Adrenal gland (tissue), 12 donors: ENCODE measurements around the gene KCNG4. TPM values are rescaled to one million over a fixed set of nuclear protein-coding genes. Genes with fewer than 3 reads are reported as not detected.

ENCODE experiments used
- DNase-seq, 7 donors: peaks; one replicate each; pipeline ENCODE4 v3.0.0-alpha.2; 2019 to 2020
- H3K27ac ChIP-seq, 5 donors: fragments of 200-600 bp; sonication (generic) in 4 of 5; 1 replicate in 3 of 5; 2 replicates in 2 of 5; pipeline versions ENCODE4 v1.5.1 to v1.8.0; 2016 to 2020; ENCODE audit warnings: mild to moderate bottlenecking in 1 of 5
- H3K27me3 ChIP-seq: fragments of 200-600 bp; 2 replicates; pipeline ENCODE4 v1.8.0; 2021
- H3K36me3 ChIP-seq, 2 donors: fragments of 200-600 bp; replicated peaks in 1 of 2; 1 replicate in 1 of 2; 2 replicates in 1 of 2; pipeline versions ENCODE4 v1.5.1 to v1.8.0; 2018 to 2022
- H3K4me1 ChIP-seq, 2 donors: fragments of 200-600 bp; replicated peaks in 1 of 2; 1 replicate in 1 of 2; 2 replicates in 1 of 2; pipeline versions ENCODE4 v1.5.1 to v1.8.0; 2018 to 2021
- H3K4me3 ChIP-seq, 4 donors: fragments of 200-600 bp; sonication (generic) in 3 of 4; one replicate each; pipeline ENCODE4 v1.5.1; 2016 to 2018
- H3K9me3 ChIP-seq, 3 donors: fragments of 200-600 bp; sonication (generic) in 1 of 3; replicated peaks in 1 of 3; 1 replicate in 2 of 3; 2 replicates in 1 of 3; pipeline versions ENCODE4 v1.5.1 to v1.8.0; 2016 to 2021
- POLR2A ChIP-seq, 2 donors: fragments of 450-650 bp; IDR thresholded peaks; one replicate each; pipeline ENCODE4 v1.6.1; 2017; ENCODE audit warnings: antibody characterized with exemption in 2 of 2, mild to moderate bottlenecking in 2 of 2, moderate library complexity in 1 of 2
- WGBS, 4 donors: extraction: QIAGEN DNeasy Blood & Tissue Kit in 2 of 4; methylation state at CpG; one replicate each; pipeline versions ENCODE4 v1.1.5 to v1.1.7; 2013 to 2017; 5-methylcytosine and 5-hydroxymethylcytosine counted together
- intact Hi-C, 2 donors: fragments of 100-400 bp; cut with DNase I; formaldehyde crosslinking; loops; one replicate each; pipeline versions ENCODE4 v1.14.1 to v1.15.0; 2022 to 2023
- polyA plus RNA-seq, 3 donors: library from polyadenylated mRNA; stranded (reverse); fragments of 200-250 nt in 2 of 3; fragments of 350-450 nt in 1 of 3; fragmentation: Illumina TruSeq in 1 of 3; extraction: RNeasy Lipid Tissue Mini Kit (QIAGEN cat#74804) in 1 of 3; gene quantifications; one replicate each; pipeline ENCODE4 v1.2.3, GENCODE V29; 2013 to 2014
- total RNA-seq, 9 donors: library from RNA; depleted of rRNA in 4 of 9; stranded (reverse); fragments of >200 nt in 4 of 9; fragments of 120-200 nt in 1 of 9; fragmentation: NEBNext Ultra II Directional in 1 of 9; extraction: Animal tissue kit (Norgen Biotek cat#: 25700) in 1 of 9; gene quantifications; one replicate each; pipeline versions ENCODE4 v1.1.0 to v1.2.4, GENCODE V29; 2013 to 2023
- TF ChIP-seq, protein P1 (sequence below), 6 experiments: fragments of 450-650 bp in 4 of 6; fragments of 200-600 bp in 2 of 6; sonication (generic) in 1 of 6; IDR thresholded peaks; 1 replicate in 5 of 6; 2 replicates in 1 of 6; pipeline versions ENCODE4 v1.5.1 to v1.8.0; 2016 to 2021; ENCODE audit warnings: antibody characterized with exemption in 6 of 6, mild to moderate bottlenecking in 2 of 6, moderate library complexity in 1 of 6
- donor health status: healthy with polysubstance abuse.
- donor health status: Bipolar disorder and iron deficiency.
- donor health status: DM: yes; HTN: yes; CAD: no.
- donor health status: DM: no; HTN: no; CAD: no.
- donor health status: DM: no; HTN: no; CAD: no.
- donor health status: DM: yes; HTN: yes; CAD: no.

Gene KCNG4
- total and polyA plus RNA-seq, 12 donors = under 0.01 to 1.3 (median 0.36) TPM; not detected in 4

DNA sequence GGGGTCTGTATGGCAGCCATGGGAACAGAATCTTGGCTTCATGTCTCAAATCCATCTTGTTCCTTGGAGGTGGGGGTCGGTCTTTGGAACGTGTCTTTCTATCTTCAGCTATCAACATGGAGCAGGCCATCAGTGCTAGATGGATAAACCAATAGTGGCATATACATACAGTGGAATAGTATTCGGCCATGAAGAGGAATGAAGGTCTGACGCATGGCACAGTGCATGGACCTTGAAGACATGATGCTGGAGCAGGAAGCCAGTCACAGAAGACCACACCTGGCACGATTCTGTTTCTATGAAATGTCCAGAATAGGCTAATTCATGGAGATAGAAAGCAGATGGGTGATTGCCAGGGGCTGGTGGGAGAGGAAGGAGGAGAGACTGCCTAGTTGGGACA lies 7.8 kb downstream of the KCNG4 start:
- H3K9me3 ChIP-seq = no peaks in the 10 kb centered on the region
- TF ChIP-seq POLR2A (IDR thresholded peaks at IDR 0.05) = no peak
- TF ChIP-seq, protein P1, sequence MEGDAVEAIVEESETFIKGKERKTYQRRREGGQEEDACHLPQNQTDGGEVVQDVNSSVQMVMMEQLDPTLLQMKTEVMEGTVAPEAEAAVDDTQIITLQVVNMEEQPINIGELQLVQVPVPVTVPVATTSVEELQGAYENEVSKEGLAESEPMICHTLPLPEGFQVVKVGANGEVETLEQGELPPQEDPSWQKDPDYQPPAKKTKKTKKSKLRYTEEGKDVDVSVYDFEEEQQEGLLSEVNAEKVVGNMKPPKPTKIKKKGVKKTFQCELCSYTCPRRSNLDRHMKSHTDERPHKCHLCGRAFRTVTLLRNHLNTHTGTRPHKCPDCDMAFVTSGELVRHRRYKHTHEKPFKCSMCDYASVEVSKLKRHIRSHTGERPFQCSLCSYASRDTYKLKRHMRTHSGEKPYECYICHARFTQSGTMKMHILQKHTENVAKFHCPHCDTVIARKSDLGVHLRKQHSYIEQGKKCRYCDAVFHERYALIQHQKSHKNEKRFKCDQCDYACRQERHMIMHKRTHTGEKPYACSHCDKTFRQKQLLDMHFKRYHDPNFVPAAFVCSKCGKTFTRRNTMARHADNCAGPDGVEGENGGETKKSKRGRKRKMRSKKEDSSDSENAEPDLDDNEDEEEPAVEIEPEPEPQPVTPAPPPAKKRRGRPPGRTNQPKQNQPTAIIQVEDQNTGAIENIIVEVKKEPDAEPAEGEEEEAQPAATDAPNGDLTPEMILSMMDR (IDR thresholded peaks at IDR 0.05) = no peak
- WGBS, 4 donors = 85 to 93% (median 86%) methylated on average over 5 of the region's 5 CpGs
- H3K4me3 ChIP-seq = no peak overlapping the region
- no peak overlapping the region for H3K27ac ChIP-seq
- peaks cover 12 to 13% of the 10 kb centered on the region in 2 donors for H3K4me1 ChIP-seq
- no peaks in the 10 kb centered on the region for H3K36me3 ChIP-seq
- intact Hi-C loops = no loop called here
- no peaks in the 10 kb centered on the region for H3K27me3 ChIP-seq
- DNase-seq = no peak

DNA sequence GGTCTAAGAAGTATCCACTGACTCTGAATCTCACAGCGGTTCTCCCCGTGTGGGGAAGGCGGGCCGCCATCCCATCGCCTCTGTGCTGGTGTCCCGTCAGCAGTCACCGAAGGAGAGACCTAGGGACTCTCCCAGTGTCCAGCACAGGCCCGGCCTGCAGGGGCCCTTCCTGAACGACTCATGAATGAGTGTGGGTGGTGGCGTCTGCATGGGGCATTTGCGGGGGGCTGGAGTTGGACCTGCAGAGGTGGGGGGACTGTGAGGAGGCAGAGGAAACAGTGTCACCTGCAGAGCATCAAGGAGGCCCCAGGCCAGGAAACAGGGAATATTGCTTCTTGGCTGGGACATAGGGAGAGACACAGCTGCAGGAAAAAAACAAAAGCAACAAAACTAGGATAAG lies 10.3 kb downstream of the KCNG4 start:
- Histone ChIP-seq H3K27ac (no peak overlapping the region), H3K9me3 (no peaks in the 10 kb centered on the region), H3K4me3 (no peak overlapping the region), H3K27me3 (no peaks in the 10 kb centered on the region), H3K36me3 (no peaks in the 10 kb centered on the region), H3K4me1 (peaks cover 12 to 13% of the 10 kb centered on the region in 2 donors)
- intact Hi-C loops = no loop called here
- 93 to 96% (median 94%) methylated on average over 5 to 11 of the region's 11 CpGs for WGBS, 4 donors
- no peak for TF ChIP-seq POLR2A (IDR thresholded peaks at IDR 0.05)
- TF ChIP-seq, protein P1 (IDR thresholded peaks at IDR 0.05) = no peak
- DNase-seq = no peak

DNA sequence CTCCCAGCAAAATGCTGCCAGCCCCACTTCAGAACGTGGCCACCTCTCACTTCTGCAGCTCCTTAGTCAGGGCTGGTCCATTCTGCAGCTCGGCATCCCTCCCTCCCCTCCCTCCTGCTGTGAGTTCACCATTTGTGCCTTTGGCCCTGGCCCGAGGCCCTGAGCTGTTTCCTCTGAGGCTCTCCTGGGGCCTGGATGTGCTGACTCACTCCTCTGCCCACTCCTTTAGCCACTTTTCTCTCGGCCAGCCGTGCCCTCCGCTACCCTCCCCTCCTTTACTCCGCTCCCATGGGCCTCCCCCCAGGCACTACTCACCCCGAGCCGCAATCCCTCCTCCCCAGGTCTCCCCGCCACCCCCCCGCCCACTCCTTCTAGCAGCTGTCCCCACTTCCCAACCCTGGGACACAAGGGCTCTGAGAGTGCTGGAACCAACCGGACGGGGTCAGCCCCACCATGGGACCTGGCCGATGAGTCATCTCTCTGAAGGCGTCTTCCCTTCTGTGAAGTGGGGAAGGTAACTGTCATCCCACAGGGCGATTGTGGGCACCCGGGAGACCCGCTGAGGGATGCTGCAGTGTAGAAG lies 11.5 kb downstream of the KCNG4 start:
- 4 to 18% (median 15%) methylated on average over 6 to 18 of the region's 18 CpGs for WGBS, 4 donors
- H3K27ac ChIP-seq = peak overlapping the region in 2 of 5 donors; percentile 52 to 84
- H3K4me1 ChIP-seq = peaks cover 12 to 13% of the 10 kb centered on the region in 2 donors
- H3K9me3 ChIP-seq = no peaks in the 10 kb centered on the region
- intact Hi-C loops = no loop called here
- peak; percentile 65 to 91 (median 89) for DNase-seq
- H3K27me3 ChIP-seq = no peaks in the 10 kb centered on the region
- TF ChIP-seq, protein P1 (IDR thresholded peaks at IDR 0.05) = no peak
- no peak for TF ChIP-seq POLR2A (IDR thresholded peaks at IDR 0.05)
- H3K4me3 ChIP-seq = peak overlapping the region in 1 of 4 donors; percentile 21
- H3K36me3 ChIP-seq = no peaks in the 10 kb centered on the region

DNA sequence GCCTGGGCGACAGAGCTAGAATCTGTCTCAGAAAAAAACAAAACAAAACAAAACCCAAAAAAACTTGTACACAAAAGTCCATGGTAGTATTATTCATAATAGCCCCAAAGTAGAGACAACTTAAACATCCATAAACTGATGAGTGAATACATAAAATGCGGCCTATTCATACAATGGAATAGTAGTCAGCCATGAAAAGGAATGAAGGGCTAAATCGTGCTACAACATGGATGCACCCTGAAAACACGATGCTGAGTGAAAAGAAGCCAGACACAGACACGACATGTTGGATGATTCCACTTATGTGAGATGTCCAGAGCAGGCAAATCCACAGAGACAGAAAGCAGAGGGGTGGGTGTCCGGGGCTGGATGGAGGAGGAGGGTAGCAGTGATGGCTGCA lies 12.3 kb downstream of the KCNG4 start:
- Histone ChIP-seq H3K36me3 (no peaks in the 10 kb centered on the region), H3K27me3 (no peaks in the 10 kb centered on the region), H3K9me3 (no peaks in the 10 kb centered on the region), H3K27ac (peak overlapping the region in 1 of 5 donors; percentile 84), H3K4me3 (no peak overlapping the region), H3K4me1 (peaks cover 12 to 13% of the 10 kb centered on the region in 2 donors)
- no peak for DNase-seq
- 81 to 89% (median 83%) methylated on average over 6 of the region's 6 CpGs for WGBS, 4 donors
- intact Hi-C loops = no loop called here
- TF ChIP-seq, protein P1 (IDR thresholded peaks at IDR 0.05) = no peak
- no peak for TF ChIP-seq POLR2A (IDR thresholded peaks at IDR 0.05)
